GM19372 (cell line): ENCODE measurements around the gene RTN4RL1.

Experiments used
- ATAC-seq: cut with Tn5 transposase; IDR thresholded peaks from one replicate; pipeline ENCODE4 v1.9.1; 2021; ENCODE audit warnings: mild to moderate bottlenecking, low read depth, moderate library complexity; ENCODE audit not compliant: unreplicated experiment

The RTN4RL1 gene

GRCh38 chr17:1980665-1981250, 44.4 kb downstream of the RTN4RL1 start:
- ATAC-seq = no peak

GRCh38 chr17:1979182-1979985, 45.8 kb downstream of the RTN4RL1 start:
- ATAC-seq = no peak

GRCh38 chr17:1978396-1978949, 46.7 kb downstream of the RTN4RL1 start:
- ATAC-seq = no peak

GRCh38 chr17:1977583-1978395, 47.3 kb downstream of the RTN4RL1 start:
- ATAC-seq = no peak

GRCh38 chr17:1976683-1977064, 48.5 kb downstream of the RTN4RL1 start:
- no peak for ATAC-seq

- no peak for ATAC-seq
Observed at GRCh38 chr17:1976000-1976682, 49.0 kb downstream of the RTN4RL1 start.

- no peak for ATAC-seq
Observed at GRCh38 chr17:1975573-1975972, 49.6 kb downstream of the RTN4RL1 start.

- no peak for ATAC-seq
Observed at GRCh38 chr17:1972487-1973160, 52.5 kb downstream of the RTN4RL1 start.

GRCh38 chr17:1970843-1971384, 54.2 kb downstream of the RTN4RL1 start:
- ATAC-seq = no peak

- ATAC-seq = no peak
Observed at GRCh38 chr17:1969712-1970111, 55.4 kb downstream of the RTN4RL1 start.

- ATAC-seq = no peak
Observed at GRCh38 chr17:1967213-1967612, 57.9 kb downstream of the RTN4RL1 start.

GRCh38 chr17:1966274-1967086, 58.7 kb downstream of the RTN4RL1 start:
- no peak for ATAC-seq

- no peak for ATAC-seq
Observed at GRCh38 chr17:1965556-1966273, 59.4 kb downstream of the RTN4RL1 start.

- ATAC-seq = no peak
Observed at GRCh38 chr17:1963250-1963649, 61.9 kb downstream of the RTN4RL1 start.

GRCh38 chr17:1961189-1961588, 63.9 kb downstream of the RTN4RL1 start:
- ATAC-seq = no peak

- ATAC-seq = no peak
Observed at GRCh38 chr17:1960545-1960912, 64.6 kb downstream of the RTN4RL1 start.

GRCh38 chr17:1959871-1960544, 65.1 kb downstream of the RTN4RL1 start:
- ATAC-seq = no peak
